HepG2 (cell line): Measurements from ENCODE around the gene DISP2. TPM values are rescaled to one million over a fixed set of nuclear protein-coding genes. Genes with fewer than 3 reads are reported as not detected.

Experiments
- CHD4 ChIP-seq: fragments of 200-600 bp; sonication (generic); IDR thresholded peaks from 2 replicates; pipeline ENCODE4 v1.7.0; 2017; ENCODE audit warnings: mild to moderate bottlenecking, low read length, borderline replicate concordance
- EHMT2 ChIP-seq: fragments of 200-600 bp; sonication (generic); IDR thresholded peaks from 2 replicates; pipeline ENCODE4 v1.7.0; 2017; ENCODE audit warnings: antibody characterized with exemption, low read depth, low read length, borderline replicate concordance
- MAZ ChIP-seq, 2 experiments: sonication (generic) in 1 of 2; formaldehyde crosslinking in 1 of 2; IDR thresholded peaks; 2 replicates each; pipeline versions ENCODE4 v1.5.0 to v1.6.1; 2012 to 2020; ENCODE audit warnings: low read depth in 2 of 2, mild to moderate bottlenecking in 2 of 2, borderline replicate concordance in 1 of 2, improper control_type of control experiment in 1 of 2, low read length in 1 of 2, missing genetic modification reagents in 1 of 2, moderate library complexity in 1 of 2
- polyA plus RNA-seq, 8 experiments: library from polyadenylated mRNA; depleted of rRNA in 3 of 8; stranded (reverse) in 7 of 8; unstranded in 1 of 8; fragments of >200 nt; fragmentation: Illumina TruSeq in 4 of 8; extraction: Trizol in 4 of 8; gene quantifications; 2 replicates each; pipeline versions ENCODE4 v1.2.1 to v1.2.3, GENCODE V29; 2011 to 2016; ENCODE audit warnings: low read depth in 4 of 8, missing spikeins in 1 of 8, mixed read lengths in 1 of 8; ENCODE audit not compliant: insufficient read depth in 1 of 8
- total RNA-seq, 5 experiments: library from RNA; depleted of rRNA; stranded (reverse); fragments of >200 nt; fragmentation: Illumina TruSeq; extraction: Trizol; gene quantifications; 2 replicates each; pipeline ENCODE4 v1.2.3, GENCODE V29; 2016; ENCODE audit warnings: low read depth in 1 of 5

Gene DISP2
- total and polyA plus RNA-seq, 2 of the 13 experiments (the other 11 are each of a cell fraction or from before 2014, with no cell fraction given): 0.09 to 0.32 TPM

GRCh38 chr15:40428185-40428584, 70.2 kb downstream of the DISP2 start (continued):
- TF ChIP-seq MAZ (IDR thresholded peaks at IDR 0.05; ENCODE audit: borderline replicate concordance, low read depth, low read length) (no peak), MAZ (CRISPR knock-in tag; IDR thresholded peaks at IDR 0.05; ENCODE audit: low read depth) (no peak), CHD4 (no peak), EHMT2 (no peak)

Other genes with a start within 250 kb of the DISP2 start
- gene BMF, start 249.3 kb upstream of the DISP2 start, total RNA-seq (2016; rRNA removed; fragmentation: Illumina TruSeq; extraction: Trizol): 5.4 and 8.7 TPM in 2 replicates
- 15.9 and 32.7 TPM in 2 replicates for gene BMF, start 249.3 kb upstream of the DISP2 start, polyA plus RNA-seq (2011; rRNA removed)
- 63.5 and 71.9 TPM in 2 replicates for gene BUB1B, start 197.2 kb upstream of the DISP2 start, total RNA-seq (2016; rRNA removed; fragmentation: Illumina TruSeq; extraction: Trizol)
- gene BUB1B, start 197.2 kb upstream of the DISP2 start, polyA plus RNA-seq (2011; rRNA removed): 16.0 and 26.2 TPM in 2 replicates
- 0.07 TPM in 1 of 2 replicates, not detected in the other for gene PAK6, start 119.2 kb upstream of the DISP2 start, total RNA-seq (2016; rRNA removed; fragmentation: Illumina TruSeq; extraction: Trizol)
- 0.10 TPM in 1 of 2 replicates, not detected in the other for gene PAK6, start 119.2 kb upstream of the DISP2 start, polyA plus RNA-seq (2011; rRNA removed)
- gene ANKRD63, start 75.2 kb upstream of the DISP2 start, total RNA-seq (2016; rRNA removed; fragmentation: Illumina TruSeq; extraction: Trizol): not detected in 2 replicates
- gene ANKRD63, start 75.2 kb upstream of the DISP2 start, polyA plus RNA-seq (2011; rRNA removed): not detected in 2 replicates
- not detected in 2 replicates for gene PLCB2, start 50.3 kb upstream of the DISP2 start, total RNA-seq (2016; rRNA removed; fragmentation: Illumina TruSeq; extraction: Trizol)
- gene PLCB2, start 50.3 kb upstream of the DISP2 start, polyA plus RNA-seq (2011; rRNA removed): 0.11 TPM in 1 of 2 replicates, not detected in the other
- 6.5 and 8.1 TPM in 2 replicates for gene INAFM2, start 34.5 kb upstream of the DISP2 start, total RNA-seq (2016; rRNA removed; fragmentation: Illumina TruSeq; extraction: Trizol)
- gene INAFM2, start 34.5 kb upstream of the DISP2 start, polyA plus RNA-seq (2011; rRNA removed): 5.4 and 5.5 TPM in 2 replicates
- gene CCDC9B, start 17.3 kb upstream of the DISP2 start, total RNA-seq (2016; rRNA removed; fragmentation: Illumina TruSeq; extraction: Trizol): 1.0 and 1.6 TPM in 2 replicates
- 0.98 and 1.3 TPM in 2 replicates for gene CCDC9B, start 17.3 kb upstream of the DISP2 start, polyA plus RNA-seq (2011; rRNA removed)
- not detected in 2 replicates for gene PHGR1, start 7.2 kb upstream of the DISP2 start, total RNA-seq (2016; rRNA removed; fragmentation: Illumina TruSeq; extraction: Trizol)
- not detected in 2 replicates for gene PHGR1, start 7.2 kb upstream of the DISP2 start, polyA plus RNA-seq (2011; rRNA removed)
- 62.3 and 82.1 TPM in 2 replicates for gene KNSTRN, start 24.5 kb downstream of the DISP2 start, total RNA-seq (2016; rRNA removed; fragmentation: Illumina TruSeq; extraction: Trizol)
- 12.9 and 20.3 TPM in 2 replicates for gene KNSTRN, start 24.5 kb downstream of the DISP2 start, polyA plus RNA-seq (2011; rRNA removed)
- 48.0 and 61.3 TPM in 2 replicates for gene IVD, start 47.6 kb downstream of the DISP2 start, total RNA-seq (2016; rRNA removed; fragmentation: Illumina TruSeq; extraction: Trizol)
- 53.9 and 56.6 TPM in 2 replicates for gene IVD, start 47.6 kb downstream of the DISP2 start, polyA plus RNA-seq (2011; rRNA removed)
- 8.1 and 8.7 TPM in 2 replicates for gene BAHD1, start 82.7 kb downstream of the DISP2 start, total RNA-seq (2016; rRNA removed; fragmentation: Illumina TruSeq; extraction: Trizol)
- 3.3 and 3.8 TPM in 2 replicates for gene BAHD1, start 82.7 kb downstream of the DISP2 start, polyA plus RNA-seq (2011; rRNA removed)
- gene CHST14, start 112.8 kb downstream of the DISP2 start, total RNA-seq (2016; rRNA removed; fragmentation: Illumina TruSeq; extraction: Trizol): 6.4 and 12.4 TPM in 2 replicates
- 8.6 and 8.9 TPM in 2 replicates for gene CHST14, start 112.8 kb downstream of the DISP2 start, polyA plus RNA-seq (2011; rRNA removed)
- gene CCDC32, start 206.8 kb downstream of the DISP2 start, total RNA-seq (2016; rRNA removed; fragmentation: Illumina TruSeq; extraction: Trizol): 23.2 and 26.3 TPM in 2 replicates
- 6.6 and 10.8 TPM in 2 replicates for gene CCDC32, start 206.8 kb downstream of the DISP2 start, polyA plus RNA-seq (2011; rRNA removed)
- gene RPUSD2, start 211.1 kb downstream of the DISP2 start, total RNA-seq (2016; rRNA removed; fragmentation: Illumina TruSeq; extraction: Trizol): 14.5 and 18.8 TPM in 2 replicates
- gene RPUSD2, start 211.1 kb downstream of the DISP2 start, polyA plus RNA-seq (2011; rRNA removed): 8.6 and 9.8 TPM in 2 replicates
- gene KNL1, start 236.0 kb downstream of the DISP2 start, total RNA-seq (2016; rRNA removed; fragmentation: Illumina TruSeq; extraction: Trizol): 21.4 and 34.5 TPM in 2 replicates
- 6.1 and 8.0 TPM in 2 replicates for gene KNL1, start 236.0 kb downstream of the DISP2 start, polyA plus RNA-seq (2011; rRNA removed)